Raji (cell line): Measurements from ENCODE around the gene ADAMTS17.

Source experiments
- POLR2A ChIP-seq: IDR thresholded peaks from 2 replicates; pipeline ENCODE4 v1.6.1; 2011; ENCODE audit warnings: low read depth, low read length, control low read depth; ENCODE audit not compliant: insufficient read depth

The ADAMTS17 gene

GRCh38 chr15:100256101-100256969, 85.4 kb downstream of the ADAMTS17 start:
- TF ChIP-seq POLR2A: no peak

- no peak for TF ChIP-seq POLR2A
Observed at GRCh38 chr15:100255644-100256043, 86.1 kb downstream of the ADAMTS17 start.

- TF ChIP-seq POLR2A: no peak
Observed at GRCh38 chr15:100254691-100255090, 87.1 kb downstream of the ADAMTS17 start.

- TF ChIP-seq POLR2A: no peak
Observed at GRCh38 chr15:100254285-100254684, 87.5 kb downstream of the ADAMTS17 start.

- no peak for TF ChIP-seq POLR2A
Observed at GRCh38 chr15:100253640-100254039, 88.1 kb downstream of the ADAMTS17 start.

- no peak for TF ChIP-seq POLR2A
Observed at GRCh38 chr15:100252779-100253417, 88.9 kb downstream of the ADAMTS17 start.

GRCh38 chr15:100252359-100252758, 89.4 kb downstream of the ADAMTS17 start:
- no peak for TF ChIP-seq POLR2A

GRCh38 chr15:100250176-100250800, 91.5 kb downstream of the ADAMTS17 start:
- no peak for TF ChIP-seq POLR2A

- TF ChIP-seq POLR2A: no peak
Observed at GRCh38 chr15:100249096-100249815, 92.5 kb downstream of the ADAMTS17 start.

GRCh38 chr15:100248236-100248635, 93.5 kb downstream of the ADAMTS17 start:
- no peak for TF ChIP-seq POLR2A

GRCh38 chr15:100247228-100248225, 94.2 kb downstream of the ADAMTS17 start:
- TF ChIP-seq POLR2A: no peak

GRCh38 chr15:100245855-100246254, 95.9 kb downstream of the ADAMTS17 start:
- no peak for TF ChIP-seq POLR2A

- TF ChIP-seq POLR2A: no peak
Observed at GRCh38 chr15:100245487-100245820, 96.3 kb downstream of the ADAMTS17 start.
